Activated T-cell treated with anti-CD3 and anti-CD28 coated beads for 1 hour (primary cell): ENCODE data around the gene PACSIN1.

Experiments
- DNase-seq: peaks from one replicate; pipeline ENCODE4 v3.0.0-alpha.2; 2020; ENCODE audit warnings: low read depth

Gene PACSIN1, protein sequence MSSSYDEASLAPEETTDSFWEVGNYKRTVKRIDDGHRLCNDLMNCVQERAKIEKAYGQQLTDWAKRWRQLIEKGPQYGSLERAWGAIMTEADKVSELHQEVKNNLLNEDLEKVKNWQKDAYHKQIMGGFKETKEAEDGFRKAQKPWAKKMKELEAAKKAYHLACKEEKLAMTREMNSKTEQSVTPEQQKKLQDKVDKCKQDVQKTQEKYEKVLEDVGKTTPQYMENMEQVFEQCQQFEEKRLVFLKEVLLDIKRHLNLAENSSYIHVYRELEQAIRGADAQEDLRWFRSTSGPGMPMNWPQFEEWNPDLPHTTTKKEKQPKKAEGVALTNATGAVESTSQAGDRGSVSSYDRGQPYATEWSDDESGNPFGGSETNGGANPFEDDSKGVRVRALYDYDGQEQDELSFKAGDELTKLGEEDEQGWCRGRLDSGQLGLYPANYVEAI

DNA sequence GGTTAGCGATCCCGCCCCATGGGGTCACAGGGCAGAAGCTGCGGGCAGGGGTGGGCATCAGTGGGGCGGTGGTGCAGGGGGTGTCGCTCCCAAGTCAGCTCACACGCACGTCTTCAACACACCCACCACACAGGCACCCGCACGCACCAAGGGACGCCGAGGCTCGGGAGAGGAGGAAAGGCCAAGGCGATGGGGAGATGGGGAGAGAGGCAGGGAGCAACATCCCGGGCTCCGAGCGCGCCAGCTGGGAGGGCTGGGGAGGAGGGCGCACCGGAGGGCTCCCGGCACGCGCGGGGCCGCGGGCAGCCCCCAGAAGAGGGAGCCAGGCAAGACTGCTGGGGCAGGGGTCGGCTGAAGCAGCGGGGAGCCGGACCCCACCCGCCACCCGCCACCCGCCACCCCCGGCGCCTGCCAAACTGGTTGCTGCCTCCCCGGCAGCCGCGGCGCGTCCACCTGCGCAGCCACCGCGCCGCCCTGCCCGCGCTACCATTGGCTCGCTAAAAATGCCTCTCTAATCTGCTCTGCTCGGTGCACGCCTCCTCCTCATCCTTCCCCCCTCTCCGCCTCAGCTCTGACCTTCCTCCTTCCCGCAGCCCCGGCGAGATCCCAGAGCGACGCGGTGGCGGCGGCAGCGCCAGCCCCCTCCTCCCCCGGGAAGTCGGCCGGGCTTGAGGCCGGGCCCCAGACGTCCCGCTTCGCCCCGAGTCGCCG lies at the start of gene PACSIN1:
TSS of gene PACSIN1 (plus strand) at position 546 of the 711 bp plus-strand sequence. CDS start 60,230 bp downstream, outside the sequence.
- no peak for DNase-seq

DNA sequence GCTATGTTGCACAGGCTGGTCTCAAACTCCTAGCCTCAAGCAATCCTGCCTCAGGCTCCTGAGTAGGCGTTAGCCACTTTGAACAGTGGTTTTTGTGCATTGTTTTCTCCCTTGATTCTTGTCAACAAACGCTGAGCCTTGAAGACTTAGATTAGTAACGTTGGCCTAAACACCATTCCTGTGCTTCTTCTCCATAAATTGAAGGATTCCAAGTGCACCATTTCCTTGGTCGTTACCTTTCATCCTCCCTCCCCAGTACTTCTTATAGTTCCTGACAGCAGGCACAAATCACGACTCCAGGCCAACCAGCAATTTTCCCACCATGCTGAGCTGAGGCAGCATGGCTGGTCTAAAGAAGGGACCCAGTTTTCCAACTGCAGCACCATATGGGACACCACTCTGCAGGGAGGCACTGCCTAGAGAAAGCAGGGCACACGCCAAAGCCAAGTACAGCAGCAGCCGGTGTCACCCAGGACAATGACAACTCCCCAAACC lies 49.0 kb upstream of the PACSIN1 start:
- no peak for DNase-seq

DNA sequence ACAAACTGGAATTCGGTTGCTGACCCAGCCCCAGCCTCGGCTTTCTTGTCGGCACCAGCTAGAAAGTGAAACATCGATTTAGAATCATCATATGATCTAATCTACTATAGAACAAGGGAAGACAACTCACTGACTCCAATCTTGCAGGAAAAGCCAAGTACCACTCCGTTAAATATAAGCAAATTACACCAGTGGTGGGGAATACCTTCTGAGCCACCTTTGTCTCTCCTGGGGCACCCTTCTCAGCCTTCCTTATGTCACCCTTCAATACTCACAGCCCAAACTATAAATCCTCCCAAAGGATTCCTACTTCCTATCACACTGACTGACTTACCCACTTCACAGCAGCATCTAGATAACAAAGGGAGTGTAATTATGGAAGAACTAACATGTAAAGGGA lies 47.5 kb upstream of the PACSIN1 start:
- no peak for DNase-seq

DNA sequence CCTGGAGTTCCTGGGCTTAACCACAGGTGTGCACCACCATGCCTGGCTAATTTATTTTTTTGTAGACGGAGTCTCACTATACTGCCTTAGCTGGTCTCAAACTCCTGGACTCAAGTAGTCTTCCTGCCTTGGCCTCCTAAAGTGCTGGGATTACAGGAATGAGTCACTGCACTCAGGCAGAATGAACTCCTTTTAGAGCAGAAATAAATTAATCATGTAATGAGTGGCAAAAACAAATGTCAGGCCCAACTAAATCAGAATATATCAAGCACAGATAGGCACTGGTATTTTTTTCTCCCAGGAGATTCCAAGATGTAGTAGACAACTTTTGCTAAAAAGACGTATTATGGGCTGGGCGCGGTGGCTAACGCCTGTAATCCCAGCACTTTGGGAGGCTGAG lies 42.6 kb upstream of the PACSIN1 start:
- DNase-seq = no peak

DNA sequence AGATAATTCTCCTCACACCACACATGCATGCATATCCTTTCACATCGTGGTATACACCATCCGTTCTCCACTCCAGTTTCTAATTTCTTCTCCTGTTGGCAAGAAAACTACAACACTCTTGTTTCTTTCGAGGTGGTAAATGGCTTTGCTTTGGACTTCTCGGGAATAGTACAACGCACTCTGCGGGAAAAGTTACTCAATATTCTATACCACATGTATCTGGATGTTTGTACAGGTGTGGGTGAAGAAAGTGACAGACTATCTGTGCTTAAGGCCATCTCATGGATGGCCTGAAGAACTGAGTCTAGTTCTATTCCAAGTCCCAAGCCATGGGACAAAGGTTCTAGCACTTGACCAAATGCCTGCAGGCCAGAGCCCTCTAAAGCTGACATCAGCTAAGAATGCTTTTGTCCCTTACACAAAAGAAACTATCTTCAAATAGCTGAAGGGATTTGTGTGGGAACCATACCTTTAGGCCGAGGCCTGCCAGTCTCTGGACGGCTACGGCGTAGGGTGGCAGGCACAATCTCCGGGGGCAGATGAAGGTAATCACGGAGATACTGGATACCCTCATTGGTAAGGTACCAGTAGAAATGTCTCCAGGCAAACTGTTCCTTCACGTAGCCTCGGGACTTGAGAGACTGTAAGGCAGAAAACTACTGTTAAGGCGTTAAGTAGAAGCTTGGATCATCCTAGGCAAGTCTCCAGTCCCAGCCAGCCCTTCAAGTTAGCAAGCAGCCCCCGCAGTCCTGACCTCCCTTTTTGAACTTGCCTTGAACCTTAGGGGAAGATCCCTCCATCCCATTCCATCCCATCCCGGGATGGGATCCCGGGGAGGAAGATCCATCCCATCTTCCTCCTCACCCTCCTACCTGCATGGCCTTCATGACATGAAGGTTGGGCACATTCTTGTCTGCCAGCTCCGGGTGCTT lies 41.4 kb upstream of the PACSIN1 start:
- no peak for DNase-seq

DNA sequence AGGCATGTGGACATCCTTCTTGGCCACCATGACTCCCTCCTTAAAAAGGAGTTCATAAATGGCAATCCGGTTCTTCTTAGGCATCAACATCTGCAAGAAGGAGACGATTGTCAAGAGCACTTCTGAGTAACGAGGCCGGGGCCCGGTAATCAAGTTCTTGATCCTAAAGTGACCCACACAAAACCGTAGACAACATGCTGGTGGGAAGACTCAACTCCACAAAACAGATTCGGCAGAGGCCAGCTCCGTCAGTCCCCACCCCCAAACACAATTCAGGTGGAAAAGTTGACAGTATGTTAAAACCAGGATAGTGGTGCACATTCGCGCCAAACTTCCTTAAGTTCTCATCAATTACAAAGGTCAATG lies 40.8 kb upstream of the PACSIN1 start:
- no peak for DNase-seq

DNA sequence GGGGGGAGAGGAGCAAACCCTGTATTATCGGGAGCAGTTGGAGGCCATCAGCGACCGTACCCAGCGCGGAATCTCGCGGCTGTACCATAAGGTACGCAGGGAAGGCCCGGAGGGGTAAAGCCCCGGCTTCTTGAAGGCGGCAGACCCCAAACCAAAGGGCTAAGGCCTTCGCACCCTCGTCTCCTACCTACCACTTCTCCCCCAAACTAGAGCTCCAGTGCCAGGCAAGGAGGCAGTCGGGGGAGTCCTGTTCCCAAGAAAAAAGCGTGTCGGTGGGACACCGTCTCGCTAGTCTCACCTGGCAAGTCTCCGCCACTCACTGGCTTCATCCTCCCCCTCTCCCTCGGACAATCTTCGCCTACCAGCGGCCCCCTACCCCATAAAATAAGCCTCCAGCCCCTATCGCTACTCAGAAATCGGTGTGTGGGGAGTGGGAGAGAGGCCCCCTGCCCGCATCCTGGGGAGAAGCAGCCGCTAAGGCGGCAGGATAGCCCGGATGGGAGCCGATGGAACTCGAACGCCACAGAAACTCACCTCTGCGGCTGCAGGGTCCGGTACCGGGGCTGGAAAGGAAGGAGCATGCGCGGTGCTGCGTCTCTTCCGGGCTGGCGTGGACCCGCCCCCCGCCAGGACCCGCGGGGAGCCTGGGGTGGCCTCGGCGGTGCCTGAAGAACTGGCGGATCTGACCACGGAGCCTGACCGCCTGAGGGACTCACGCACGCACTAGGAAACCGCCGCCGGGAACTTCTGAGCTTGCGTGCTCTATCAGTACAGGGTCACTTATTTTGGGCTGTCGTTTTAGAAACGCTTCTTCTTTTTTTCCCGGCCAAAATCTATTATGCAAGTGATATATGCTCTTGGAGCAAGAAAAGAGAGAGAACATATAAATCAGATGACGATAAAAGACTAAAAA lies 40.1 kb upstream of the PACSIN1 start, which contains the start of gene RPS10:
TSS of gene RPS10 (minus strand) at position 572 of the 913 bp plus-strand sequence. CDS start 848 bp downstream, outside the sequence.
- peak; percentile 87 for DNase-seq

DNA sequence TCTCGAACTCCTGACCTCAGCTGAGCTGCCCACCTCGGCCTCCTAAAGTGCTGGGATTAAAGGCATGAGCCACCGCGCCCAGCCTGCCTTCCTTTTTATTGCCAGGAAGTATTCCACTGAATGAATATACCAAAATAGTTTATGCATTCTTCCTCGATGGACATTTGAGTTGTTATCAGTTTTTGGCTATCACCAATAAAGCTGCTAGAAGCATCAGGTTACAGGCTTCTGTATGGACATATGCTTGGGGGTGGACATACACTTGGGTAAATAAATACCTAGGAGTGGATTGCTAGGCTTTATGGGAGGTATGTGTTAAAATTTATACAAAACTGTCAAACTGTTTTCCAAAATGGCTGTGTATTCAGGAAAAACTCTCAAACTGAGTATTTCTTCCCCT lies 30.0 kb upstream of the PACSIN1 start:
- DNase-seq = no peak

DNA sequence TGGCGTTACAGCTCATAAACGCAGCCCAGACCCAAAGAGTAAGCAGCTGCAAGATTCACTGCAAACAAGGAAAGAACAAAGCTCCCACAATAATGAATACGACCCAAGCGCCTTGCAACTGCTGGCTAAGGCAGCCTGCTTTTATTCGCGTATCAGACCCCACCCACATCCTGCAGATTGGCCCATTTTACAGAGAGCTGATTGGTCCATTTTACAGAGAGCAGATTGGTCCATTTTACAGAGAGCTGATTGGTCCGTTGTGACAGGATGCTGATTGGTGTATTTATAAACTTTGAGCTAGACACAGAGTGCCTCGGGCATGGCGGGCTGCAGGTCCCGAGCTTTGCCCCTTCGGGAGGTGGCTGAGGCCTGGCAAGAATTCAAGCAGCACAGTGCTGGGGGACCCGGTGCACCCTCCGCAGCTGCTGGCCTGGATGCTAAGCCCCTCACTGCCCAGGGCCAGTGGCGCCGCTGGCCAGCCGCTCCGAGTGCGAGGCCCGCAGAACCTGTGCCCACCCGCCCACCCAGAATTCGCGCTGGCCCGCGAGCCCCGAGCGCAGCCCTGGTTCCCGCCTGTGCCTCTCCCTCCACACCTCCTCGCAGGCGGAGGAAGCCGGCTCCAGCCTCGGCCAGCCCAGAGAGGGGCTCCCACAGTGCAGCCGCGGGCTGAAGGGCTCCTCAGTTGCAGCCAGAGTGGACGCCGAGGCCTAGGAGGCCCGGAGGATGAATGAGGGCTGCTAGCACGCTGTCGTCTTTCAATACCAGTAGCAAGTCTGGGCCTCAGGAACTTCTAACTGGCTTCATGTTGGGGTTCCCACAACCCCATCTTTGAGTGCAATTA lies 28.9 kb upstream of the PACSIN1 start:
- no peak for DNase-seq

DNA sequence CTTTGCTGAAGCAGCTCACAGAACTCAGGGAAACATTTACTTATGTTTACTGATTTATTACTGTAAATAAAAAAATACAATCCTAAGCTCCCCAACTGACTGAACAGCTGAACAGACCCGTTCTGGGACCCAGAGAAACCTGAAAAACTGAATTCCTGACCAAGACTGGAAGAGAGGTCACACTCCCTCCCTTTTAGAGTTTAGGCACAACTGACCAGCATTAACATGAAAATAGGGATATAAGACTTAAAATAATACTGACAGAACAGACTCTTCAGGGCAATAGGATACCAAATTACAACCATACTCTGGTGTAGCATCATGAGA lies 28.3 kb upstream of the PACSIN1 start:
- no peak for DNase-seq

DNA sequence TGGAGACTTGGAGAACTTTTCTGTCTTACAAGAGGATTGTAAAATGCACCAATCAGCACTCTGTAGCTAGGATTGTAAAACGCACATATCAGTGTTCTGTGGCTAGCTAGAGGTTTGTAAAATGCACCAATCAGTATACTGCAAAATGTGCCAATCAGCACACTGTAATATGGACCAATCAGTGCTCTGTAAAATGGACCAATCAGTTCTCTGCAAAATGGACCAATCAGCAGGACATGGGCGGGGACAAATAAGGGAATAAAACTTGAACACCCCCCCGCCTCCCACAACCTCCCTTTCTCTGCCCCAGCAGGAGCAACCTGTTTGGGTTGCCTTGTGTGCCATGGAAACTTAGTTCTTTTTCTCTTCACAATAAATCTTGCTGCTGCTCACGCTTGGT lies 27.2 kb upstream of the PACSIN1 start:
- DNase-seq = no peak

DNA sequence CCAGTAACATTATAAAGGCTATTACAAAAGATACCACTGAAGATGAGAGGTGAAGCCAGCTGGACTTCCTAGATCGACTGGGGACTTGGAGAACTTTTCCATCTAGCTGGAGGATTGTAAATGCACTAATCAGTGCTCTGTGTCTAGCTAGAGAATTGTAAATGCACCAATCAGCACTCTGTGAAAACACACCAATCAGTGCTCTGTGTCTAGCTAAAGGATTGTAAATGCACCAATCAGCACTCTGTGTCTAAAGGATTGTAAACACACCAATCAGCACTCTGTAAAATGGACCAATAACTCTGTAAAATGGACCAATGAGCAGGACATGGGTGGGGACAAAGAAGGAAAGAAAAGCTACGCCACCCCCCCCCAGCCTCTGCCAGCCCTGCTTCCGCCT lies 26.4 kb upstream of the PACSIN1 start:
- DNase-seq = no peak

DNA sequence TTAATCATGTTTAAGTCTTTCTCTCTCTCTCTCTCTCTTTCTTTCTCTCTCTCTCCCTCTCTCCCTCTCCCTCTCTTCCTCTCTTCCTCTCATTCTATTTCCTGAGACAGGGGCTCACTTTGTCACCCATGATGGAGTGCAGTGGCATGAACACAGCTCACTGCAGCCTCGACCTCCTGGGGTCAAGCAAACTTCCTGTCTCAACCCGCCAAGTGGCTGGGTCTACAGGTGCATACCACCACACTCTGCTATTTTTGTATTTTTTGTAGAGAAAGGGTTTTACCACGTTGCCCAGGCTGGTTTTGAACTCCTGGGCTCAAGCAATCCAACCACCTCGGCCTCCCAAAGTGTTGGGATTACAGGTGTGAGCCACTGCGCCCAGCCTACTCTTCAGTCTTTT lies 24.4 kb upstream of the PACSIN1 start:
- DNase-seq = no peak

DNA sequence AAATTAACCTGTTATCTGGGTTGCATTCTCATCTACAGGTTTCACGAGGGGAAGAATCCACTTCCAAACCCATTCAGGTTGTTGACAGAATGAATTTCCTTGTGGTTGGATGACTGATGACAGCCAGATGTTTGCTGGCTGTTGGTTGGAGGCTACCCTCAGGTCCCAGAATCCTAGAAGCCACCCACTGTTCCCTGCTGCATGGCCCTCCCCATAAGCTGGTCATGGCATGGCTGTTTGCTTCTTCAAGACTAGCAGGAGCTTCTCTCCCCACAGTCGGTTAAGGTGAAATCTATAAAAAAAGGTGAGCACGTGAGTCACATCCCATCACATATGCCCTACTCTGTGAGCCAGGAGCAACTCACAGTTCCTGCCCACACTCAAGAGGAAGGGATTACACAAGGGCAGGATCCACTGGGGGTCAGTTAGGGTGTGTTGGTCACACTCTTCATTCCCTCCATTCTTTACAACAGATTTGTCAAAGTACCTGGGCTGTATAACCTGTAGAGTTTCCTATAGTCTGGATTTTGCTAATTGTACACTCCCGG lies 20.5 kb upstream of the PACSIN1 start:
- DNase-seq = no peak

DNA sequence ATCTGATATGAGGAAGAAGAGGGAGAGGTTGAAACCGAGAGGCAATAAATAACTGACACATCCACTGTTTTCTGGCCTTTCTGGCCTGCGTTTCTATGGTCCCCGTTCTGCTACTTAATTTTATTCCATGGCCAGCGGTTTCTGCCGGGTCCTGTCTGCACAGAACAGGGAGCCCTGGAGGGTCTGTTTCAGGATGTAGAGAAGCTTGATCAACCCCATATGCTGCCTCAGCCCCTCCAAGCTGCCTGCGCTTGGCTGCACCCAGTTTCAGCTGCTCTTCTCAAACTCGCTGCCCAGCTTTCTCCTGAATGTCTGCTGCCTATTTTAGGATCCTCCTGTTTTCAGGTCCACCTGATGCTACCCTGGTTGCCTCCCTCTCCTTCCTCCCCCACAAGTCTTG lies 18.5 kb upstream of the PACSIN1 start:
- DNase-seq = no peak

DNA sequence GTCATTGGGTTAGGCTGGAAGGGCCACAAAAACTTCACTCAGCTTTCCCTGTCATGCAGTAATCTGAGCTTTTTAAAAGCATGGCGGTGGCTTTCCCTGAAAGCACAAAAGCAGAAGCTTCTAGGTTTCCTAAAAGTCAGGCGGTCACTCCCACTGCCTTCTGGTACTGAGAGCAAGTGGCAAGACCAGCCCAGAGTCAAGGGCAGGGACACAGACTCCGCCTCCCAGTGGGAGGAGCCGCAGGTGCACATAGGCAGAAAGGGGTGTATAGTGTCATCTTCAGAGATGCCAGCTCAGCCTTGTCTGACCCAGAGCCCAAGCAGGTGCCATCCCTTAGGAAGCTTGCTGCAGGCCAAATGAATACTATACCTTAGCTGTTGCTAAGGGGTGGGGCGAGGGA lies 18.0 kb upstream of the PACSIN1 start:
- no peak for DNase-seq

DNA sequence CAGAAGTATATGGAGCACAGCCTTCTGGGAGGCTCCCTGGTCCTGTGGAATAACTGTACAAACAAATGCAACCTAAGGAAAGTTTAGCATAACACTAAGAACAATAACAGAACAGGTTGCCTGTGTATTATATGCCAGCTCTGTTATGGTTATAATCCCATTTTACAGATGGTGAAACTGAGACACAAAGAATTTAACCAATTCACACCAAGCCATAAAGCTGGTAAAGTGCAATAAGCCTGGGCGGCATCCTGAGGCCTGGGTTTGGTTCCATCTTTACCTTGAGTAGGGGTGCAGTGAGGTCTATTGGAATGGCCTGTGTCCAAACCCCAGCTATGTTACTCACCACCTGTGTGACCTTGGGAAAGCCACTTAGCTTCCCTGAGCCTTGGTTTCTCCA lies 14.7 kb upstream of the PACSIN1 start:
- no peak for DNase-seq

DNA sequence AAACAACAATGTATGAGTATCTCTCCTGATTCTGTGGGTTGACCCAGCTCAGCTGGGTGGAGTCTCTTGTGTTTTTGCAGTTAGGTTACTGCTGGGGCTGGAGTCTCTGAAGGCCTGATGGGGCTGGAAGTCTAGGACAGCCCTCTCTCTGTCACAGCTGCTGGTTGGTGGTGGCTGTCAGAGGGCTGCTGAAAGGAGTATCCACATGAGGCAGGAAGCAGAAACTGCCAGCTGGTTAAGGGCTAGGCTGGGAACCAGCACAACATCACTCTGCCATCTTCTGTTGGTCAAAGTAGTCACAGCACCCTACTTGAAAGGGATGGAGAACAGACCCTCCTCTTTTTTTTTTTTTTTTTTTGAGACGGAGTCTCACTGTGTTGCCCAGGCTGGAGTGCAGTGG lies 10.0 kb upstream of the PACSIN1 start:
- no peak for DNase-seq

DNA sequence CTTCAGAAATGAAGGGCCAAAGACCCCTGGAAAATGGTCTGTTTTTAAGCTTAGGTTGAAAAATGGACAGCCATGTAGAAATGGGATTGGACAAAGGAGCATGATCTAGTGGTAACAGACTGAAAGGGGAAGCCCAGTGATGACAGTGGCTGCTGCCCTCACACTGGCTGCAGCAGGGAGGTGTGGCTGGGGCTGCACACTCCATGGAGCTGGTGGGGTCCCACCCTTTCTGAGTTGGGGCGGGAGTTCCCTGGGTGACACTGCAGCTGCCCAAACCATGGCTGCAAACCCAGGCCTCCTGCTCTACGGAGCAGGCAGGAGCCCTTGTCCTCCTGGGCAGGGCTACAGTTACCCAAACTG lies 8.5 kb upstream of the PACSIN1 start:
- no peak for DNase-seq
